GM12864 (cell line): Measurements from ENCODE around the gene CAPS.

Experiments
- DNase-seq: peaks from one replicate; pipeline ENCODE4 v3.0.0-alpha.2; 2011; ENCODE audit warnings: low read depth
- H3K4me3 ChIP-seq: 2 replicates; pipeline ENCODE4 v1.5.1; 2011; ENCODE audit warnings: mild to moderate bottlenecking, low read depth, low read length, control low read depth
- TF ChIP-seq, protein P1 (sequence below): IDR thresholded peaks from 2 replicates; pipeline ENCODE4 v1.5.1; 2011; ENCODE audit warnings: low read depth, mild to moderate bottlenecking, moderate library complexity, low read length, control low read depth, inconsistent platforms; ENCODE audit errors: missing control alignments

Gene CAPS

DNA sequence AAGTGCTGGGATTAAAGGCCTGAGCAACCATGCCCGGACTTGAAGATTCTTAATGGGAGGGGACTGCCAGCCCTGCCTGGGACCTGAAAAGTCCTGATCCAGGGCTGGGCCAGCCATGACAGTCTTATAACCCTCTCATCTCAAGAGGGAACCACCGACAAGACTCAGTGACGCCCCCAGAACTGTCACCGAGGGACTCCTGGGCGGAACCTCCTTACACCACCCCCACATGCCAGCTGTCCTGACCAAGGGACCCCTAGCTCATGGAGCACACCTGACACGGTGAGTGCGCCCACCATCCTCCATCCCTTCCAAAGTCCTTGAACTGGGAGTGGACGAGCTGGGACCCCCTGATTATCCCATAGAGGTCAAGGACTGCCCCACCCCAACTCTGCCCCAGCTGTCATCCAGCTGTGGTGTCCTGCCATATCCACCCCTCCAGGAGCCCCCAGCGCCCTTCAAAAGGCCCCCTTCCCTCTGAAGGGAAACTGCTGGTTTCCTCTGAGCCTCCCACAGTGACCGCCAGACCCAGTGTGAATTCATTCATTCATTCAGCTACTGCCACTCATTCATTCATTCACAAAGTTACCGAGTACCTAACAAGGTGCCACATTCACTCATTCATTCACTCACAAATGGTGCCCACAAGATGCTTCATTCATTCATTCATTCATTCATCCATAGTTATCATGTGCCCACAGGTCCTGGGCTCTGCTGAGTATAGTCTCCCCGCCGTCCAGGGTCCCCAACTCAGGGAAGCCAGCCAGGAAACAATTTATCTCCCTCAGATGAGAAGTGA is 14.1 kb upstream of the CAPS start:
- no peak for DNase-seq
- H3K4me3 ChIP-seq, result no peak overlapping the region
- TF ChIP-seq, protein P1, sequence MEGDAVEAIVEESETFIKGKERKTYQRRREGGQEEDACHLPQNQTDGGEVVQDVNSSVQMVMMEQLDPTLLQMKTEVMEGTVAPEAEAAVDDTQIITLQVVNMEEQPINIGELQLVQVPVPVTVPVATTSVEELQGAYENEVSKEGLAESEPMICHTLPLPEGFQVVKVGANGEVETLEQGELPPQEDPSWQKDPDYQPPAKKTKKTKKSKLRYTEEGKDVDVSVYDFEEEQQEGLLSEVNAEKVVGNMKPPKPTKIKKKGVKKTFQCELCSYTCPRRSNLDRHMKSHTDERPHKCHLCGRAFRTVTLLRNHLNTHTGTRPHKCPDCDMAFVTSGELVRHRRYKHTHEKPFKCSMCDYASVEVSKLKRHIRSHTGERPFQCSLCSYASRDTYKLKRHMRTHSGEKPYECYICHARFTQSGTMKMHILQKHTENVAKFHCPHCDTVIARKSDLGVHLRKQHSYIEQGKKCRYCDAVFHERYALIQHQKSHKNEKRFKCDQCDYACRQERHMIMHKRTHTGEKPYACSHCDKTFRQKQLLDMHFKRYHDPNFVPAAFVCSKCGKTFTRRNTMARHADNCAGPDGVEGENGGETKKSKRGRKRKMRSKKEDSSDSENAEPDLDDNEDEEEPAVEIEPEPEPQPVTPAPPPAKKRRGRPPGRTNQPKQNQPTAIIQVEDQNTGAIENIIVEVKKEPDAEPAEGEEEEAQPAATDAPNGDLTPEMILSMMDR, result no peak

DNA sequence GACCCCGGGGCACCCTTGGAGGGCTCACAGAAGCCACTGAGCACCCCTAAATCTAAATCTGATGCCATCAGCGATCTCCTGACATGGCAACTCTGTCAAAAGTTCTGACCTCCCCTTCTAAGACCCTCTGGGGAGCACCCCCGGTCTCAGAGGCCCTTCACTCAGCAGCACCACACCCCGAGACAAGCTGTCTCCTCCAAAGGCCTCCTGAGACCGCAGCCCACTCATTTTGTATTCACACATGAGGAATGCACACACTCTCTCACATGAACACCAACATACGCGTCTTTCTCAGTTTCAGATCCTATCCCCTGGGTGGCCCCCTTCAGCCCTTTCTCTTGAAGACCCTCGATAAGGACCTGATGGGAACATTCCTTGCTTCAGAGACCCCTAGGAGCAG is 13.1 kb upstream of the CAPS start:
- no peak overlapping the region for H3K4me3 ChIP-seq
- TF ChIP-seq, protein P1, result no peak
- no peak for DNase-seq

DNA sequence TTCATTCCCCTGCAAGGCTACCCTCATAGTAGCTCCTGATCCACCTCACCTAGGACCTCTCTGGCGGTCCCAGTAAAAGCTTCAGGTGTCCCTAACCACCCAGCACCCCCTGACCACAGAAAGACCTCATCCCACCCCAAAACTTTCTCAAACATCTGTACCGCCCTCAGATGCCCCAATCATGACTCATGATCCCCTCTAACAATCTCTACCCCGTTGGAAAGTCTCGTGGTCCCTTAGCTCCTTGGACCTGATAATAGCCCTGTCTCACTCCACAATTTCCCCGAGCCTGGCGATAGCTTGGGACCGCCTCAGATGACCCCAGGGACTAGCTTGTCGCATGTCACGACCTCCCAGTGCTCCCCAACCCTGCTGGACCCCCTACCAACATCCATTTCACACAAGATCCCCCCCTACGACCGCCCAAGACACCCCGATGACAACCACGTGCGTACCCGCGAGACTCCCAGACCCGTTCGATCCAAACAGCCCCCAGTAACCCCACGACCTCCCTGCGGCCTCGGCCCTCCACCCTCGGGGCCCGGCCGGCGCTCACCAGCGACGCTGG is 10.9 kb upstream of the CAPS start:
- no peak for DNase-seq

DNA sequence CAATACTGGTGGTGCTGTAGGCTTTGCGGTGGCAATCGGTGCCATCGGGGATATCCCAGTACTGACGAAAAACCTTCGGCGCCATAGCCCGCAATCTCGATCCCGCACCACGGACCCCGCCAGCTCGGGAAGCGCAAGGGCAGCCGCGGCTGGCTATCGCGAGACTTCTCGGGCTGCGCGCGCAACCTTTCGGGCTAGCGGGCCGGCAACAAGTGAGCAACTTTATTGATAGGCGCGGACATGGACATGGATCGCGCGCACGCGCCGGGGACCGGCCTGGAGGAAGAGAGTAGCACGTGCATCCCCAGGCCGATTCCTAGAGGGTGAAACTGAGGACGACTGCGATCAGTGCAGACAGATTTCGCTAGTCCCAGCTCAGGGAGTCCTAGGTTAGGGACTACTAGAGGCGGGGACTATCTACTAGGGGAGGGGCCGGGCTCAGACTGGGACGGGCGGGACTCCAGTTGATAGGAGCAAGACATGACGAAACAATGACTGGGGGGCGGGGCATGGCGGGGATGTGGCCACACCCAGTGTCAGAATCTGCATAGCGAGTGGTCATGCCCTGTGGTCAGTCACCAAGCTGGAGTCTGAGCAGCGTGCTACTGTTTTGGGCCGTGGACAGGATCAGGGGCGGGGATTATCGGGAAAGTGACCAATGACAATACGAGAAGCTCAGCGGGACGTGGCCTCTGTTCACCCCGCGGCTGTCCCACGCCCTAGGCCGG is 10.3 kb upstream of the CAPS start, which contains the start of gene NDUFA11:
Gene NDUFA11, minus strand, starts transcription at position 167 of the 728 bp plus-strand sequence. Its CDS starts 82 bp downstream, at position 85.
- peak; percentile 71 for DNase-seq
- TF ChIP-seq, protein P1, result no peak
- H3K4me3 ChIP-seq, result peak within 1 kb of the TSS; percentile 84

More for the DNA sequence above, 10.9 kb upstream of the CAPS start:
- H3K4me3 ChIP-seq, result peak overlapping the region; percentile 84
- TF ChIP-seq, protein P1, result no peak

DNA sequence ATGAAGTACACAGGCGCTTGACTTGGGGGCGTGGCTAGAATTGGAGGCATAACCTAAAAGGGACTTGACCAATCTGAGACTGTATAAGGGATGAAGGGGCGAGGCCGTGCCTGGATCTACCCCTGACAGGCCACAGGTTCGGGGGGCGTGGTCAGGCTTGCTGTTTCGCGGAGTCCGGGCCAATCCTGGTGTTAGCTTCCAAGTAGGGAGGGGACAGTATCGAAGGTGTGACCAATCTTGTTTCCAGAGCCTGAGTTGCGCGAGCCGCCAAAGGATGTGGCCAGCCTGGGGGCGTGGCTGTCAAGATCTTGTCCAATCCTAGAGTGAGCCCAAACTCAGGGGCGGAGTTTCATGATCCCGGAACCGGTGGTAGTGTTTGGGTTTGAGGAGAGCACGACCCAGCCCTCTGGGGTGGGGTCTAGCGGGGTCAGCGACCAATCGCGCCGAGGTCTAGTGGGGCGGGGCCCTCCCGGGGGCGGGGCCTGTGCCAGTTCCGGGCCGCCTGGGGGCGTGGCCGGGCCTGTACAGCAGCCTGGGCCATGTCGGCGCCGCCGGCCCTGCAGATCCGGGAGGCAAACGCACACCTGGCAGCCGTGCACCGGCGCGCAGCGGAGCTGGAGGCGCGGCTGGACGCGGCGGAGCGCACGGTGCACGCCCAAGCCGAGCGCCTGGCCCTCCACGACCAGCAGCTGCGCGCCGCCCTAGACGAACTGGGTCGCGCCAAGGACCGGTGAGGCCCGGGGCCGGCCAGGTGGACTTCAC is 9.5 kb upstream of the CAPS start, which contains the start of gene VMAC:
Gene VMAC, plus strand, starts transcription at position 521 of the 762 bp plus-strand sequence. Its CDS starts 19 bp downstream, at position 540.
- peak; percentile 100 for DNase-seq
- TF ChIP-seq, protein P1, result no peak
- H3K4me3 ChIP-seq, result peak within 1 kb of the TSS; percentile 95

DNA sequence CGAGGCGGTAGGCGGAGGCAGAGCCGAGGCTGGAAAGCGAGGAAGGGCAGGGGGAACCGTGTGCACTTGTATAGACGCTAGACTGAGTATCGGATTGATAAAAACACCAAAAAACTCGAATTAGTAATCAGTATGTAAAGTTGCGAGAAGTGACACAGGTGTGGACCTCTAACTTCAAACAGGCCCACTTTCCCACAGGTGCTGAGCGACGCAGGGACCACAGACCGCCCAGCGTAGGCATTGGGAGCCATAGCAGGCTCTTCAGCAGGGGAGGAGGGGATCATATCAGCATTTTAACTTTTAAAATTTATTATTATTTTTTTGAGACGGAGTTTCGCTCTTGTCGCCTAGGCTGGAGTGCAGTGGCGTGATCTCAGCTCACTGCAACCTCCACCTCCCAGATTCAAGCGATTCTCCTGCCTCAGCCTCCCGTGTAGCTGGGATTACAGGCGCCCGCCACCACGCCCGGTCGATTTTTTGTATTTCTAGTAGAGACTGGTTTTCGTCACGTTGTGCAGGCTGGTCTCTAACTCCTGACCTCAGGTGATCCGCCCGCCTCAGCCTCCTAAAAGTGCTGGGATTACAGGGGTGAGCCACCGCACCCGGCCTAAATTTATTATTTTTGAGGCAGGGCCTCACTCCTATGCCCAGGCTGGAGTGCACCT is 8.8 kb upstream of the CAPS start:
- no peak for DNase-seq
- H3K4me3 ChIP-seq, result peak overlapping the region; percentile 95
- TF ChIP-seq, protein P1, result no peak
